ENCODE results near the gene NTF4.

- TF ChIP-seq CTCF (IDR thresholded peaks at IDR 0.05; ENCODE audit: insufficient read depth, low read depth, low read length) (no peak), EZH2 (IDR thresholded peaks at IDR 0.05; ENCODE audit: insufficient read depth, low read length) (no peak)
These were observed 21.2 kb upstream of the NTF4 start for GRCh38 chr19:49085868-49086232.

Data from astrocyte (in vitro differentiated cells and primary cell).